PC-3 (cell line): ENCODE measurements around the gene UACA. TPM values are rescaled to one million over a fixed set of nuclear protein-coding genes. Genes with fewer than 3 reads are reported as not detected.

ENCODE experiments used
- ATAC-seq: fragments of 200-7000 bp; cut with Tn5 transposase; 2 replicates; pipeline ENCODE4 v1.9.1; 2020; ENCODE audit warnings: mild to moderate bottlenecking, moderate library complexity
- BruUV-seq: library from RNA; stranded (reverse); fragments of 400-500 nt; replicated peaks from 2 replicates; lab custom pipeline; 2021; lab: Mats Ljungman, UMichigan
- CTCF ChIA-PET: fragments of 300-600 bp; sonication (Branson Sonifier 250); formaldehyde crosslinking; loops from one replicate; lab custom pipeline; 2022; ENCODE audit warnings: antibody characterized with exemption; lab: Charles Lee
- POLR2A ChIA-PET: fragments of 300-600 bp; sonication (Branson Sonifier 250); formaldehyde crosslinking; loops from one replicate; lab custom pipeline; 2022; ENCODE audit warnings: antibody characterized with exemption; ENCODE audit not compliant: unreplicated experiment; lab: Charles Lee
- DNase-seq: peaks from one replicate; pipeline ENCODE4 v3.0.0-alpha.2; 2015
- H2AFZ ChIP-seq: fragments of 300-600 bp; sonication (generic); 2 replicates; pipeline ENCODE4 v1.6.0; 2016; ENCODE audit warnings: antibody characterized with exemption, low read length
- H3F3A ChIP-seq: fragments of 300-600 bp; sonication (generic); one replicate; pipeline ENCODE4 v1.6.0; 2017; ENCODE audit warnings: antibody characterized with exemption, low read length, control low read depth, mild to moderate bottlenecking; ENCODE audit not compliant: unreplicated experiment
- H3K27ac ChIP-seq: fragments of 300-600 bp; sonication (generic); 2 replicates; pipeline ENCODE4 v1.5.1; 2016; ENCODE audit warnings: mild to moderate bottlenecking, low read length
- H3K27me3 ChIP-seq: fragments of 300-600 bp; sonication (generic); 2 replicates; pipeline ENCODE4 v1.6.1; 2016; ENCODE audit warnings: low read length, mixed read lengths
- H3K36me3 ChIP-seq: fragments of 300-600 bp; sonication (generic); 2 replicates; pipeline ENCODE4 v1.6.1; 2016; ENCODE audit warnings: low read depth, mixed run types, low read length, mixed read lengths
- H3K4me1 ChIP-seq: fragments of 300-600 bp; sonication (generic); 2 replicates; pipeline ENCODE4 v1.5.1; 2016; ENCODE audit warnings: low read length; ENCODE audit not compliant: insufficient read depth
- H3K4me2 ChIP-seq: fragments of 300-600 bp; sonication (generic); 2 replicates; pipeline ENCODE4 v1.6.0; 2016; ENCODE audit warnings: low read length
- H3K4me3 ChIP-seq: fragments of 300-600 bp; sonication (generic); 2 replicates; pipeline ENCODE4 v1.5.1; 2016; ENCODE audit warnings: mild to moderate bottlenecking, low read length, mixed read lengths
- H3K79me2 ChIP-seq: fragments of 300-600 bp; sonication (generic); 2 replicates; pipeline ENCODE4 v1.6.1; 2017; ENCODE audit warnings: low read length, mixed read lengths
- H3K9ac ChIP-seq: fragments of 300-600 bp; sonication (generic); 2 replicates; pipeline ENCODE4 v1.6.0; 2016; ENCODE audit warnings: mild to moderate bottlenecking, low read length
- H3K9me2 ChIP-seq: fragments of 300-600 bp; sonication (generic); replicated peaks from 2 replicates; pipeline ENCODE4 v1.6.1; 2016; ENCODE audit warnings: mixed run types, low read length, mixed read lengths
- H3K9me3 ChIP-seq: fragments of 300-600 bp; sonication (generic); 2 replicates; pipeline ENCODE4 v1.6.1; 2016; ENCODE audit warnings: low read length, mixed read lengths
- H4K20me1 ChIP-seq: fragments of 300-600 bp; sonication (generic); 2 replicates; pipeline ENCODE4 v1.6.1; 2016; ENCODE audit warnings: low read length, mixed read lengths
- EZH2 ChIP-seq: fragments of 300-600 bp; sonication (generic); IDR thresholded peaks from one replicate; pipeline ENCODE4 v1.6.1; 2017; ENCODE audit warnings: antibody characterized with exemption, mild to moderate bottlenecking, low read length; ENCODE audit not compliant: unreplicated experiment
- EZH2phosphoT487 ChIP-seq: fragments of 300-600 bp; sonication (generic); IDR thresholded peaks from 2 replicates; pipeline ENCODE4 v1.6.1; 2018; ENCODE audit warnings: mild to moderate bottlenecking, antibody characterized with exemption, low read length, borderline replicate concordance
- intact Hi-C: fragments of 100-400 bp; cut with micrococcal nuclease; formaldehyde crosslinking; loops from 2 replicates; pipeline ENCODE4 v1.9.0; 2023
- total RNA-seq: library from RNA; depleted of rRNA; stranded (reverse); fragments of >200 nt; gene quantifications from 2 replicates; pipeline ENCODE4 v1.2.3, GENCODE V29; 2014
- TF ChIP-seq, protein P1 (sequence below): fragments of 300-600 bp; sonication (generic); conservative IDR thresholded peaks from 2 replicates; pipeline ENCODE4 v1.5.1; 2017; ENCODE audit warnings: antibody characterized with exemption, low read depth, mild to moderate bottlenecking, low read length

UACA gene
- total RNA-seq, 1 experiment from 2014 or later: 21.7 TPM

GRCh38 chr15:70643106-70643782, 120.1 kb downstream of the UACA start:
- no TSS peak for BruUV-seq
- TF ChIP-seq EZH2phosphoT487 (no peak), EZH2 (no peak)
- TF ChIP-seq, protein P1, sequence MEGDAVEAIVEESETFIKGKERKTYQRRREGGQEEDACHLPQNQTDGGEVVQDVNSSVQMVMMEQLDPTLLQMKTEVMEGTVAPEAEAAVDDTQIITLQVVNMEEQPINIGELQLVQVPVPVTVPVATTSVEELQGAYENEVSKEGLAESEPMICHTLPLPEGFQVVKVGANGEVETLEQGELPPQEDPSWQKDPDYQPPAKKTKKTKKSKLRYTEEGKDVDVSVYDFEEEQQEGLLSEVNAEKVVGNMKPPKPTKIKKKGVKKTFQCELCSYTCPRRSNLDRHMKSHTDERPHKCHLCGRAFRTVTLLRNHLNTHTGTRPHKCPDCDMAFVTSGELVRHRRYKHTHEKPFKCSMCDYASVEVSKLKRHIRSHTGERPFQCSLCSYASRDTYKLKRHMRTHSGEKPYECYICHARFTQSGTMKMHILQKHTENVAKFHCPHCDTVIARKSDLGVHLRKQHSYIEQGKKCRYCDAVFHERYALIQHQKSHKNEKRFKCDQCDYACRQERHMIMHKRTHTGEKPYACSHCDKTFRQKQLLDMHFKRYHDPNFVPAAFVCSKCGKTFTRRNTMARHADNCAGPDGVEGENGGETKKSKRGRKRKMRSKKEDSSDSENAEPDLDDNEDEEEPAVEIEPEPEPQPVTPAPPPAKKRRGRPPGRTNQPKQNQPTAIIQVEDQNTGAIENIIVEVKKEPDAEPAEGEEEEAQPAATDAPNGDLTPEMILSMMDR: no peak
- POLR2A ChIA-PET: no interaction called here
- Histone ChIP-seq H3K79me2 (no peaks in the 10 kb centered on the region), H3K27ac (no peak overlapping the region), H3F3A (no peaks in the 10 kb centered on the region), H3K9me2 (no peaks in the 10 kb centered on the region), H3K4me3 (no peak overlapping the region), H3K4me1 (peaks cover 16% of the 10 kb centered on the region), H2AFZ (no peak overlapping the region), H4K20me1 (no peaks in the 10 kb centered on the region), H3K4me2 (peak overlapping the region; percentile 38), H3K27me3 (no peaks in the 10 kb centered on the region), H3K9ac (no peak overlapping the region), H3K9me3 (no peaks in the 10 kb centered on the region), H3K36me3 (no peaks in the 10 kb centered on the region)
- CTCF ChIA-PET: interaction anchor here (0.7 kb wide), 1 partner anchor 74 kb away, joined by 3 read pairs; no protein-coding TSS in a partner anchor
- intact Hi-C loops: no loop called here
- ATAC-seq (peak; percentile 33; the same call in 1 of the 2 replicates), DNase-seq (no peak)

DNA sequence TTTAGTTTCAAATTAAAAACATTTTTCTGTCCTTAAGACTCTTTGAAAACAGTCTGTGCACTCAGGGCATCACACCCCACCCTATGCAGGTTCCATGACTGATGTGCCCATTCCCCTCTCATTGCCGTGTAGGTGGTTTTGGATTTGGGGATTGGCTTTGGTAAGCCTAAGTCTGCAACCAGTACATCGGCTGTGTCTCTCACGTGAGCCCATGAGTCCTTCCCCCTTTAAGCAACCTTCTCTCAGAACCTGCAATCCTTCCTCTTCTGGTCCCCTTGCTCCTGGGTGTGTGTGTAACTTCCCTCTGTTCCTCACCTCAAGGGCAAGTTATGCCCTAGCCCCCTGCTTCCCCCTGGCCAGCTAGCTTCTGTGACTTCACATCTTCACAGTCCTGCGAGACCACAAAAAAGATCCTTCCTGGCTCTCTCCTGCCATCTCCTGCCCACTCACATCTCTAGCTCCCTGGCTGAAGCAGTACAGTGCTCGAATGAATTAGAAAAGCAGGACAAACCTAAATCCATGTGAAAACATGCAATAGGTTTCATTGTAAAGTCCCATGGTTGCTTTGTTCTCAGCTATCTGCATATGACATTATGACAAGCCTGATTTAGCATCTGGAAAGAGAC, 126.7 kb downstream of the UACA start:
- peaks cover 5% of the 10 kb centered on the region for H3F3A ChIP-seq
- no peak overlapping the region for H3K4me2 ChIP-seq
- no peaks in the 10 kb centered on the region for H3K27me3 ChIP-seq
- POLR2A ChIA-PET: no interaction called here
- ATAC-seq: peak; percentile 31; the same call in 1 of the 2 replicates
- peak; percentile 52 for DNase-seq
- no peak overlapping the region for H3K9ac ChIP-seq
- no peaks in the 10 kb centered on the region for H3K9me3 ChIP-seq
- no peaks in the 10 kb centered on the region for H3K36me3 ChIP-seq
- BruUV-seq: no TSS peak
- H3K4me1 ChIP-seq: peaks cover 24% of the 10 kb centered on the region
- no peak for TF ChIP-seq EZH2phosphoT487
- TF ChIP-seq, protein P1: peak; percentile 72
- no peaks in the 10 kb centered on the region for H4K20me1 ChIP-seq
- intact Hi-C loops: loop anchor here (1.0 to 5.0 kb wide), 2 partner anchors 67 to 124 kb away; no protein-coding TSS in a partner anchor
- H3K27ac ChIP-seq: no peak overlapping the region
- no peak overlapping the region for H3K4me3 ChIP-seq
- no peaks in the 10 kb centered on the region for H3K79me2 ChIP-seq
- CTCF ChIA-PET: interaction anchor here (1.3 kb wide), 1 partner anchor 67 kb away, joined by 21 read pairs; no protein-coding TSS in a partner anchor
- no peak overlapping the region for H2AFZ ChIP-seq
- H3K9me2 ChIP-seq: no peaks in the 10 kb centered on the region

DNA sequence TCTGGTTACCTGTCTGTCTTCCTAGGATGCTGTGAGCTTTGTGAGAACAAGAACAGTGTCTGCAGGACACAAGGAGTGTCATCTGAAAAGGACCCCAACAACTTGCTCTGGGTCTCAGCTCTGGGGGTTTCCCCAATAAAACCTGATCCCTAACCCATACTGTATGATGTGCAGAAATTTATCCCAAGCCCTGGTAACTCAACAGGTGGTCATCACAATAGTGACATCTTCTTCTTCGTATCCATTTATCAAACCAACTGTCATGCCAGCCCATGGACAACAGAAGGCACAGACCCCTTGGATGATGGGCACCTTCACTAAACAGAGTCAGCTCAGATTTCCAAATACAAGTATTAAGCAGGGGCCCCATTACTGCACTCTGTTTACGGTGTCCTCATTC, 127.5 kb downstream of the UACA start:
- ChIA-PET POLR2A (no interaction called here), CTCF (no interaction called here)
- Histone ChIP-seq H3K79me2 (no peaks in the 10 kb centered on the region), H4K20me1 (no peaks in the 10 kb centered on the region), H3K4me1 (peaks cover 31% of the 10 kb centered on the region), H2AFZ (no peak overlapping the region), H3K27me3 (no peaks in the 10 kb centered on the region), H3F3A (peaks cover 5% of the 10 kb centered on the region), H3K9me2 (no peaks in the 10 kb centered on the region), H3K9me3 (no peaks in the 10 kb centered on the region), H3K9ac (no peak overlapping the region), H3K27ac (no peak overlapping the region), H3K36me3 (no peaks in the 10 kb centered on the region), H3K4me2 (no peak overlapping the region), H3K4me3 (no peak overlapping the region)
- no peak for DNase-seq
- no peak for TF ChIP-seq EZH2phosphoT487
- TF ChIP-seq EZH2: no peak
- TF ChIP-seq, protein P1: no peak
- no peak for ATAC-seq
- no TSS peak for BruUV-seq
- intact Hi-C loops: loop anchor here (1.0 to 5.0 kb wide), 2 partner anchors 67 to 124 kb away; no protein-coding TSS in a partner anchor
